Stimulated activated naive B cell treated with anti-CD40 and anti-IgM and Interleukin-4, amounts not matched to agents 10 μg/mL and 1 μg/mL and 100 μg/mL, for 72 hours (primary cell): ENCODE results near the gene CYP4F2.
"Not testable (repeated sequence)": the region's sequence is repeated elsewhere in the genome, so short reads cannot be mapped to it uniquely, and the experiment has no call there.

Experiments
- ATAC-seq, 2 donors: fragments of 150-1000 bp; cut with Tn5 transposase; replicated peaks; 2 replicates each; pipeline ENCODE4 v1.10.0; 2021; ENCODE audit warnings: moderate library complexity in 1 of 2
- DNase-seq: peaks from one replicate; pipeline ENCODE4 v3.0.0; 2021
- H3K27ac Mint-ChIP-seq: one replicate; pipeline ENCODE4 v1.8.0; 2022; ENCODE audit warnings: mild to moderate bottlenecking, mixed read lengths
- H3K27me3 Mint-ChIP-seq, 2 donors: one replicate each; pipeline ENCODE4 v1.8.0; 2022; ENCODE audit warnings: mixed read lengths in 2 of 2
- H3K36me3 Mint-ChIP-seq, 2 donors: one replicate each; pipeline ENCODE4 v1.8.0; 2022; ENCODE audit warnings: mixed read lengths in 2 of 2, mild to moderate bottlenecking in 1 of 2
- H3K4me1 Mint-ChIP-seq, 2 donors: one replicate each; pipeline ENCODE4 v1.8.0; 2022; ENCODE audit warnings: mixed read lengths in 2 of 2, mild to moderate bottlenecking in 1 of 2
- H3K4me3 Mint-ChIP-seq, 2 donors: one replicate each; pipeline ENCODE4 v1.8.0; 2022; ENCODE audit warnings: mild to moderate bottlenecking in 2 of 2, mixed read lengths in 2 of 2, moderate library complexity in 1 of 2
- H3K9me3 Mint-ChIP-seq, 2 donors: one replicate each; pipeline ENCODE4 v1.8.0; 2022; ENCODE audit warnings: mixed read lengths in 2 of 2, mild to moderate bottlenecking in 1 of 2

CYP4F2 gene, protein sequence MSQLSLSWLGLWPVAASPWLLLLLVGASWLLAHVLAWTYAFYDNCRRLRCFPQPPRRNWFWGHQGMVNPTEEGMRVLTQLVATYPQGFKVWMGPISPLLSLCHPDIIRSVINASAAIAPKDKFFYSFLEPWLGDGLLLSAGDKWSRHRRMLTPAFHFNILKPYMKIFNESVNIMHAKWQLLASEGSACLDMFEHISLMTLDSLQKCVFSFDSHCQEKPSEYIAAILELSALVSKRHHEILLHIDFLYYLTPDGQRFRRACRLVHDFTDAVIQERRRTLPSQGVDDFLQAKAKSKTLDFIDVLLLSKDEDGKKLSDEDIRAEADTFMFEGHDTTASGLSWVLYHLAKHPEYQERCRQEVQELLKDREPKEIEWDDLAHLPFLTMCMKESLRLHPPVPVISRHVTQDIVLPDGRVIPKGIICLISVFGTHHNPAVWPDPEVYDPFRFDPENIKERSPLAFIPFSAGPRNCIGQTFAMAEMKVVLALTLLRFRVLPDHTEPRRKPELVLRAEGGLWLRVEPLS

DNA sequence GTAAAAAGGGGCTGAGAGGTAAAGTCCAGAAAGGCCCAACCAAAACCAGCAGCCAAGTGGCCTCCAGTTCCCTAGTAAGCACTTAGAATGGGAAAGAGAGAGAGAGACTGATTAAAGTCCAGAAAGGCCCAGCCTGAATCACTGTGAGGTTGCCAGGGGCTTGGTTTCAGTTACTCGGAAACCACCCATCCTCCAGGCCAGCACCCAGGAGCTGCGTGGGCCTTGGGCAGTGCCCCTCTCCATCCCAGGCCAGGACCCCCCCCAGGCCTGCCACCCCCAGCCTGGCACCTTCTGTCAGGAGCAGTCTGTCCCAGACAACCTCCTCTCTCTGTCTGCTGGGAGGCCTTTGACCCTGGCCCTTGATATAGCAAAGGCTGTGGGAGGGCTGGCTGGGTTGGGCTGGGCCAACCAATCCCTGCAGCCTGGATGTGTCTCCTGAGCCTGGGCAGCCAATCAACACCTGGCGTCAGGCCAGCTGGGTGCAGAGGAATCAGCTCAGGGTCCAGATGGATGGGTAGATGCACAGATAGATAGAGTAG is at the start of gene CYP4F2:
TSS of gene CYP4F2 (minus strand) at position 337 of the 539 bp plus-strand sequence. CDS start 463 bp downstream, outside the sequence.
- Mint-ChIP-seq H3K9me3 (no peaks in the 10 kb centered on the region), H3K27ac (no peak within 1 kb of the TSS), H3K4me1 (no peaks in the 10 kb centered on the region), H3K4me3 (no peak within 1 kb of the TSS), H3K36me3 (no peaks in the 10 kb centered on the region), H3K27me3 (peaks cover 36 to 52% of the 10 kb centered on the region in 2 donors)
- ATAC-seq (no peak), DNase-seq (no peak)

DNA sequence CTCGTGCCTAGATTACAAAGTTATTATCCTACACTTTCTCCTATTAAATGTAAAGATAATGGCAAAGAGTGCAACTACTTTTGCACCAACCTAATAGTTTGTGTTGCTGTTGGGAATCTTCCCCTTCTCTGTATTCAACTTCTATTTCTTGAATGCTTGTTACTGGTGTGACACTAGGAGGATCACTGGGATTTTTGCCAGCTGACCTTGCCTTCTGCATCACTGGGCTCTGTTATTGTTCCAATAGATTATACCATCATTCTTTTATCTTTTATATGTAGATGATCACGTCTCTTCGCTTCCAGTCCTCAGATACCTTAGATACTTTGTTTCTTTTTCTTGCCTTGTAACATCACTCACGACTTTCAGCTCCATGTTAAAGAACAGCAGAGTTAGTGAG is 47.4 kb upstream of the CYP4F2 start:
- Mint-ChIP-seq H3K27me3 (peaks cover 26 to 55% of the 10 kb centered on the region in 2 donors), H3K9me3 (peaks cover 16 to 21% of the 10 kb centered on the region in 2 donors), H3K4me1 (no peaks in the 10 kb centered on the region), H3K36me3 (peaks cover 5 to 13% of the 10 kb centered on the region in 2 donors), H3K27ac (no peak overlapping the region), H3K4me3 (no peak overlapping the region)
- DNase-seq (no peak), ATAC-seq (no peak)

DNA sequence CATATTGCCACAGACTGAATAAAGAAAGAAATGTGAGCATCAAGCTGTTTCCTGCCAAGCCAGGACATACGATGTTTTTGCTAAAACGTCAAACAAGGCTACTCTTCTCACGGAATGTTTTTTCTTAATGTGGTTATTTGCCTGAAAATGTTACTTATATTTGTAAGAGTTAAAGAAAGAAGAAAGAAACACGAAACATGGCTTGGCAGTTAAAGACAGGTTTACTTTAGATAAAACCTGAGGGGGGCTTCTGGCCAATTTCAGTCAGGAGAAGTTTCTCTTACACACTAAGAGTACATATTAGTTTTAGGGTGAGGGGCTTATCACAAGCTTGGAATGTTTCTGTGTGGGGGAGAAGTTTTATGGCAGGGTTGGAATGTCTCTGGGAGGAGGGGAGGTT is 46.5 kb upstream of the CYP4F2 start:
- H3K27me3 Mint-ChIP-seq, result peaks cover 30 to 55% of the 10 kb centered on the region in 2 donors
- H3K4me3 Mint-ChIP-seq, result no peak overlapping the region
- H3K36me3 Mint-ChIP-seq, result peaks cover 5 to 8% of the 10 kb centered on the region in 2 donors
- H3K9me3 Mint-ChIP-seq, result peaks cover 13 to 17% of the 10 kb centered on the region in 2 donors
- no peaks in the 10 kb centered on the region for H3K4me1 Mint-ChIP-seq
- DNase-seq (no peak), ATAC-seq (no peak)
- no peak overlapping the region for H3K27ac Mint-ChIP-seq

DNA sequence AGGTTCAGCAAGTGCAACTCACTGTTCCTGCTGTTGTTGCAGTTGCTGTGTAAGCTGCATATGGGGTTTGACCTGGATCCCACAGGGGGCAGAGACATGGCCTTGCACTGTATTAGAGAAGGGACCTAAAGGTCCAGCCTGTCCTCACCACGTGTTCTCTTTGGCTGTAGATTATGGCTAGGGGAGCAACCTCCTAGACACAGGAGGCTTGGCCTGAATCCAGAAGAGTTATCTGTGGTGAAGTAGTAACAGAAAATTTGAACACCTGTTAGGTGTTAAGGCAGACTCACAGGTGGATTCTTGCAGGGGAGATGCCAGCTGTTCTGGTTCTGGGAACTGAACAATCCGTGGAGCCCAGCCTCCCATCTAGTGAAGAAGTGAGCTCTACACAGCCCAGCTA is 39.9 kb upstream of the CYP4F2 start:
- DNase-seq (no peak), ATAC-seq (no peak)
- Mint-ChIP-seq H3K36me3 (no peaks in the 10 kb centered on the region), H3K27me3 (peaks cover 14 to 57% of the 10 kb centered on the region in 2 donors), H3K4me3 (no peak overlapping the region), H3K4me1 (no peaks in the 10 kb centered on the region), H3K9me3 (peaks cover 0 to 2% of the 10 kb centered on the region in 2 donors), H3K27ac (no peak overlapping the region)

DNA sequence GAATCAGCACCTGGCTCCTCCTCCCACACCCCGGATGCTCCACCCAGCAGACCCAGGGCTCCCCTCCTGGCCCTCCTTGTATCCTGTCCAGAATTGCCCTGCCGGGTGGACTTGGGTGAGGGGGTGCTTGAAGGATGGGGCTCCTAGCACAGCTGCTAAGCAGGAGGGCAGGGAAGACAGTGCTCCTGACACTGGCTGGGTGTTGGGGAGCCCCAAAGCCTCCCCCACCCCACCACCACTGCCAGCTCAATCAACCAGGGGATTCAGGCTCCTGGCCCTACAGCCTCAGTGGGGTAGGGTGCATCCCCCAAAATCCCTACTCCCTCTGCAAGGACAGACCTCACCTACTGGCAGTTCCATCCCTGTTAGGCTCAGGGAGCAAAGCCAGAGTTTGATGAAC is 39.1 kb upstream of the CYP4F2 start:
- Mint-ChIP-seq H3K27ac (no peak overlapping the region), H3K27me3 (peaks cover 11 to 53% of the 10 kb centered on the region in 2 donors), H3K9me3 (peaks cover 0 to 2% of the 10 kb centered on the region in 2 donors), H3K36me3 (no peaks in the 10 kb centered on the region), H3K4me1 (no peaks in the 10 kb centered on the region), H3K4me3 (no peak overlapping the region)
- no peak for ATAC-seq
- DNase-seq, result no peak

DNA sequence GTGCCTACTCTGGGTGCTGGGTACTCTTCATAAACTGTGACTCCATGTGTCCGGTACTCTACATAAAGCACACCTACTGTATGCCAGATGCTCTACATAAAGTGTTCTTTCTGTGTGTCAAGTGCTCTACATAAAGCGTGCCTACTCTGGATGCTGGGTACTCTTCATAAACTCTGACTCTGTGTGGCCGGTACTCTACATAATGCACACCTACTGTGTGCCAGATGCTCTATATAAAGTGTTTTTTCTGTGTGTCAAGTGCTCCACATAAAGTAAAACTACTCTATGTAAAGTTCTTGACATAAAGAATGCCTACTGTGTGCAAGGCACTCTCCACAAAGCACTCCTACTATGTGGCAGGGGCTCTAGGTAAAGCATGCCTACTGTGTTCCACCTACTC is 38.3 kb upstream of the CYP4F2 start:
- no peak for ATAC-seq
- Mint-ChIP-seq H3K4me3 (no peak overlapping the region), H3K36me3 (peaks cover 0 to 2% of the 10 kb centered on the region in 2 donors), H3K27ac (no peak overlapping the region), H3K9me3 (peaks cover 2 to 4% of the 10 kb centered on the region in 2 donors), H3K4me1 (peaks cover 0 to 3% of the 10 kb centered on the region in 2 donors), H3K27me3 (peaks cover 14 to 57% of the 10 kb centered on the region in 2 donors)
- no peak for DNase-seq

DNA sequence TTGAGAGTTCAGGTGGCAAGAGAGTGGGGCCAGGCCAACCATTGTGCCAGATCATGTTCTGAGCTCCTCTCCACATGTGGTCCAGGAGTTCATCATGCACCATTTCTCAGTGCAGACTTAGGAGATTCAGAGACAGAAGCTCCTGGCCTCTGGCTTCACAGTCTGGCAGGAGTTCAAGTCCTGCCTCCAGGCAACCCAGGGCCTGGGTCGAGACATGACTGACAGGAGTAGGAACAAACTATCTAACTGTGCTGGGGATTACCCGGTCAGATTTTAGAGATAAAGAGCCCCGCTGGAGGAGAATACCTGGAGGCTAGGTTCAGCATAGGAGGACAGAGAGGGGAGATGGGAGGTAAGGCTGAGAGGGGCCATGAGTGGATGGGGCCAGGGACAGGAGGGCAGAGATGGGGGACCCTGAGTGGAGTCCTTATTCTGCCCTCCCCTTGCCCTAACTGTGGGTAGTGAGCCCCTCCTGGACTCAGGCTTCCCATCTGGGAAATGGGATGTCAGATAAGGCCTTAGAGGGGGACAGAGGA is 37.4 kb upstream of the CYP4F2 start:
- ATAC-seq, result no peak
- no peak for DNase-seq
- Mint-ChIP-seq H3K36me3 (peaks cover 3% of the 10 kb centered on the region in 2 donors), H3K27ac (no peak overlapping the region), H3K4me1 (peaks cover 0 to 6% of the 10 kb centered on the region in 2 donors), H3K27me3 (peaks cover 18 to 57% of the 10 kb centered on the region in 2 donors), H3K9me3 (peaks cover 5% of the 10 kb centered on the region in 2 donors), H3K4me3 (no peak overlapping the region)

DNA sequence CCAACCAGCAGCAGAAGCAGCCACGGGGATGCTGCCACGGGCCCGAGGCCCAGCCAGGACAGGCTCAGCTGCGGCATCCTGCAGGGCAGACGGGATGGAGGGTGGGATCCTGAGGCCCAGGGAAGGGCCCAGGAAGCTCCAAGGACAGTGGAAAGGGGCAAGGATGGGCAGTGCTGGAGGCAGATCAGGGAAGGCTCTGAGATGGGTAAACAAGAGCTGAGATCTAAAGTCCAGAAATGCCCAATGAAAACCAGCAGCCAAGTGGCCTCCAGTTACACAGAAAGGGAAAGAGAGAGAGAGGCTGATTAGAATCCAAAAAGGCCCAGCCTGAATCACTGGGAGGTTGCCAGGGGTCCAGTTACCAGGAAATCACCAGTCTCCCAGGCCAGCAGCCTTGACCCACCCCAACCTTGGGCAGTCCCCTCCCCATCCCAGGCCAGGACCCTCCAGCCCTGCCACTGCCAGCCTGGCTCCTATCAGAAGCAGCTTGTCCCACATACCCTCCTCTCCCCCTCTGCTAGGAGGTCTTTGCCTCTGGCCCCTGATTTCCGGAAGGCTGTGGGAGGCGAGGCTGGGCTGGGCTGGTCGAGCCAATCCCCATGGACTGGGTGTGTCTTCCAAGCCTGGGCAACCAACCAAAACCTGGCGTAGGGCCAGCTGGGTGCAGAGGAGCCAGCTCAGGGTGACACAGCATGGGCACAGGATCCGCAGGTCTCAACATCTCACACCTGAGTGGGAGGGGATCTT is 36.6 kb upstream of the CYP4F2 start, which contains the start of gene CYP4F11:
TSS of gene CYP4F11 (minus strand) at position 198 of the 747 bp plus-strand sequence. CDS start at position 77, 121 bp downstream.
- Mint-ChIP-seq H3K4me3 (no peak within 1 kb of the TSS), H3K4me1 (peaks cover 0 to 6% of the 10 kb centered on the region in 2 donors), H3K9me3 (peaks cover 5% of the 10 kb centered on the region in 2 donors), H3K27ac (no peak within 1 kb of the TSS), H3K36me3 (peaks cover 3% of the 10 kb centered on the region in 2 donors), H3K27me3 (peaks cover 17 to 57% of the 10 kb centered on the region in 2 donors)
- no peak for DNase-seq
- ATAC-seq, result no peak

DNA sequence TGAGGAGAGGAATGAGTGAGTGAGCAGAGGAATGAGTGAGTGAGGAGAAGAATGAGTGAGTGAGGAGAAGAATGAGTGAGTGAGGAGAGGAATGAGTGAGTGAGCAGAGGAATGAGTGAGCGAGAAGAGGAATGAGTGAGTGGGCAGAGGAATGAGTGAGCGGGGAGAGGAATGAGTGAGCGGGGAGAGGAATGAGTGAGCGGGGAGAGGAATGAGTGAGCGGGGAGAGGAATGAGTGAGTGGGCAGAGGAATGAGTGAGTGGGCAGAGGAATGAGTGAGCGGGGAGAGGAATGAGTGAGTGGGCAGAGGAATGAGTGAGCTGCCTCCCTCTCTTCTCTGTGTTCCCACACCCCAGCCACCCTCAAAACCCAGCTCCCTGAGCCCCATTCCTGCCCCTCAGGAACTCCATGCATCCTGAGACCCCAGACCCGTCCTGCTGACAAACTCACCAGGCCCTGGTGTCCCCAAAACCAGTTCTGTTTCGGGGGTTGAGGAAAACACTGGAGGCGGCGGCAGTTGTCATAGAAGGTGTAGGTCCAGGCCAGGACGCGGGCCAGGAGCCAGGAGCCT is 36.0 kb upstream of the CYP4F2 start:
- ATAC-seq, H3K27ac Mint-ChIP-seq, H3K4me3 Mint-ChIP-seq, DNase-seq, H3K36me3 Mint-ChIP-seq, H3K4me1 Mint-ChIP-seq, H3K9me3 Mint-ChIP-seq: not testable (repeated sequence)
- H3K27me3 Mint-ChIP-seq, result peaks cover 23 to 61% of the 10 kb centered on the region in 2 donors

DNA sequence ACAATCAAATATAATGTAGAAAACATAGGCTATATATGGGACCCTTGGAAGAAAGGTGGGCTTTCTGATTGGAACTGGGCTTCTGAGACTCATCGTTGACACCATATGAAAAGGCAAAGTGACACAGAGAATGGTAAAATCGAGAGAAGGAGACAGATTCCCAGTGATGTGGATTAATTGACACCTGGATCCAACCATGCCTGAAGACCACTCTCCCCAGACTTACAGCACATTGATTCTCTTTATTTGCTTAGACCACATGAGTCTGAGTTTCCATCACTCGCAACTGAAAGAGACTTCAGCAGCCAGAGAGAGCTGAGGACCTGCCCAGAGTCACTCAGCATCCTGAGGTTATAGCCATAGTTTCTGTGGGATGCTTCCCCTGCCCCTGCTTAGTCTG is 30.4 kb upstream of the CYP4F2 start:
- Mint-ChIP-seq H3K9me3 (peaks cover 4 to 5% of the 10 kb centered on the region in 2 donors), H3K27me3 (peaks cover 41 to 72% of the 10 kb centered on the region in 2 donors), H3K4me3 (no peak overlapping the region), H3K36me3 (peaks cover 3% of the 10 kb centered on the region in 2 donors), H3K4me1 (peaks cover 0 to 6% of the 10 kb centered on the region in 2 donors), H3K27ac (no peak overlapping the region)
- no peak for ATAC-seq
- DNase-seq, result no peak

DNA sequence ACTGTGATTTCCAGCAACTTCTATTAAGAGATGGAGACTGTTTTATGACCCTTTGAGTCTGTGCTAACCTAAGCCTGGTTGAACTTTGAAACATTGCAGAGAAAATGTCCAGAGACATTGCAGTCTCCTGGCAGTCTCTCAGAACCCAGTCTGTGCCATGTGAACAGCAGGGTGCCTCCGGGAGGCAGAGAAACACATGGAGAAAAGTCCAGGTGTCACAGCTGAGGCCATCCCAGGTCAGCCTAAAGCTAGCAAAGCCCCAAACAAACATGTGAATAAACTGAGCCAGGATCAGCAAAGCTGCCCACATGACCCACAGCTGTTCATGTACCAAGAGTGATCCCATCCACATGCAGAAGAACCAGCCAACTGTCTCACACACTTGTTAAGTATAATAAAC is 28.6 kb upstream of the CYP4F2 start:
- no peak for ATAC-seq
- Mint-ChIP-seq H3K4me1 (peaks cover 0 to 6% of the 10 kb centered on the region in 2 donors), H3K27me3 (peaks cover 46 to 86% of the 10 kb centered on the region in 2 donors), H3K4me3 (no peak overlapping the region), H3K9me3 (peaks cover 4 to 5% of the 10 kb centered on the region in 2 donors), H3K27ac (no peak overlapping the region), H3K36me3 (peaks cover 3% of the 10 kb centered on the region in 2 donors)
- DNase-seq, result no peak

DNA sequence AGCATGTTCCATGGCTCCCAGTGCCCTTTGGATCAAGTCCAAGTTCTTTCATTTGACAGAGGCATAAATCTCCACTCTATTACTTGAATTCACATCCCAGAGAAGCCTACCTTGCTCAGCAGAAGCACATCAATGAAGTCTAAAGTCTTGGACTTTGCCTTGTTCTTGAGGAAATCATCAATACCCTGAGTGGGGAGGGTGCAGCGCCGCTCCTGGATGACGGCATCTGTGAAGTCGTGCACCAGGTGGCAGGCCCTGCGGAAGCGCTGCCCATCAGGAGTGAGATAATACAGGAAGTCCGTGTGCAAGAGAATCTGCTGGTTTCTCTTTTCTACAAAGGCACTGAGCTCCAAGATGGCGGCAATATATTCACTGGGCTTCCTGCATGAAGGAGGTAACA is 25.8 kb upstream of the CYP4F2 start:
- no peak overlapping the region for H3K27ac Mint-ChIP-seq
- DNase-seq (no peak), ATAC-seq (no peak)
- H3K9me3 Mint-ChIP-seq, result peaks cover 0 to 1% of the 10 kb centered on the region in 2 donors
- no peaks in the 10 kb centered on the region for H3K4me1 Mint-ChIP-seq
- H3K4me3 Mint-ChIP-seq, result no peak overlapping the region
- H3K36me3 Mint-ChIP-seq, result no peaks in the 10 kb centered on the region
- peaks cover 43 to 80% of the 10 kb centered on the region in 2 donors for H3K27me3 Mint-ChIP-seq

DNA sequence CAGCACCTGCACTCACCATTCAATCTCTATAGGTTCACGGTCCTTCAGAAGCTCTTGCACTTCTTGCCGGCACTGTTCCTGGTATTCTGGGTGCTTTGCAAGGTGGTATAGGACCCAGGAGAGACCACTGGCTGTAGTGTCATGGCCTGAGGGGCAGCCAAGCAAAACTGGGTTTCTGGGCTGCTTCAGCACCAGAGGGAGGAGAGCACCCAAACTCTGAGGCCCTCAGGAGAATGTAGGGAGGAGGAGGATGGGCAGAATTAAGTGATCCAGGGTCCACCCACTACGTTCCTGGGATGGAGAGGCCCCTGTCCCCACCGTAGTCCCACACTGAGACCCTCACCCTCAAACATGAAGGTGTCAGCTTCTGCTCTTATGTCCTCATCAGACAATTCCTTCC is 24.1 kb upstream of the CYP4F2 start:
- Mint-ChIP-seq H3K27ac (no peak overlapping the region), H3K27me3 (peaks cover 44 to 81% of the 10 kb centered on the region in 2 donors)
- DNase-seq, result no peak

More for the DNA sequence above, 24.1 kb upstream of the CYP4F2 start:
- peaks cover 4% of the 10 kb centered on the region in 2 donors for H3K4me1 Mint-ChIP-seq
- H3K9me3 Mint-ChIP-seq, result no peaks in the 10 kb centered on the region
- H3K36me3 Mint-ChIP-seq, result no peaks in the 10 kb centered on the region
- no peak for ATAC-seq
- no peak overlapping the region for H3K4me3 Mint-ChIP-seq
